Erythroblast (primary cell): ENCODE results near the gene CHD9.

Experiments used
- GATA1 ChIP-seq: IDR thresholded peaks from 2 replicates; pipeline ENCODE4 v1.6.1; 2011; ENCODE audit warnings: low read depth, mild to moderate bottlenecking, control low read depth, low read length, moderate library complexity
- POLR2A ChIP-seq: IDR thresholded peaks from 2 replicates; pipeline ENCODE4 v1.6.1; 2011; ENCODE audit warnings: mild to moderate bottlenecking, low read length

DNA sequence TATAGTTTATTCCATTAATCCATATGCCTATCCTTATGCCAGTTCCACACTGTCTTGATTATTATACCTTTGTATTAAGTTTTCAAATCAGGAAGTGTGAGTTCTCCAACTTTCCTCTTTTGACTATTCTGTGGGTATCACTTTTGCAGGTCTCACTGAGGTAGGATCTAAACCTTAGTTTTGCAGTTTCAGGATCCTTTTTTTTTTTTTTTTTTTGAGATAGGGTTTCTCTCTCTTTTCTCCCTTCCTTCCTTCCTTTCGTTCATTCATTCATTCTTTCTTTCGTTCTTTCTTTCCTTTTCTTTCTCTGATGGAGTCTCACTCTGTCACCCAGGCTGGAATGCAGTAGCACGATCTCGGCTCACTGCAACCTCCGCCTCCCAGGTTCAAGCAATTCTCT lies 71.6 kb downstream of the CHD9 start:
- TF ChIP-seq POLR2A (no peak), GATA1 (no peak)
